ENCODE results near the gene MT1E.
"Not testable (repeated sequence)": the region's sequence is repeated elsewhere in the genome, so short reads cannot be mapped to it uniquely, and the experiment has no call there.

Gene MT1E

DNA sequence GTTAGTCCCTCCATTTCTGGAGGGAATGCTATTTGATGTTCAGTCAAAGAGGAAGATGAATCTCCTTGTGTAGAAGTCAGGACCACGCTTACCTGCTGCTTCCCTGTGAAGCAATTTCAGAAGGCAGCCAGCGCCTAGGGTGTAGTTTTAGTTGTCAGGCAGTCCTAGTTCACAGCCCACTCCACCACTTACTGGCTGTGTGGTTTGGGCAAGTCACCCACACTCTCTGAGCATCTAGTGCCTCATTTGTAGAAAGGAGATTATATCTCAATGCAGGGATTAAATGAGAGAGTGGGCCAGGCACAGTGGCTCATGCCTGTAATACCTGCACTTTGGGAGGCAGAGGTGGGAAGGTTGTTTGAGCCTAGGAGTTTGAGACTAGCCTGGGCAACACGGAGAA is 46.6 kb downstream of the MT1E start:
- DNase-seq (ENCODE audit: low read depth, low spot score), result not testable (repeated sequence)

GRCh38 chr16:56672761-56673536 is 47.4 kb downstream of the MT1E start:
- no peak for DNase-seq (ENCODE audit: low read depth, low spot score)

- DNase-seq (ENCODE audit: low read depth, low spot score), result no peak
These were observed 48.3 kb downstream of the MT1E start for GRCh38 chr16:56673921-56674320.

DNA sequence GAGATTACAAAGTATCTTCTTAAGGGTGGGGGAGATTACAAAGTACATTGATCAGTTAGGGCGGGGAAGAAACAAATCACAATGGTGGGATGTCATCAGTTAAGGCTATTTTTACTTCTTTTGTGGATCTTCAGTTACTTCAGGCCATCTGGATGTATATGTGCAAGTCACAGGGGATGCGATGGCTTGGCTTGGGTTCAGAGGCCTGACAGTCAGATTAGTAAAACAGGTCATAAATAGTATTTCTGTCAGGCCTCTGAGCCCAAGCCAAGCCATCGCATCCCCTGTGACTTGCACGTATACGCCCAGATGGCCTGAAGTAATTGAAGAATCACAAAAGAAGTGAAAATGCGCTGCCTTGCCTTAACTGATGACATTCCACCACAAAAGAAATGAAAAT is 49.0 kb downstream of the MT1E start:
- not testable (repeated sequence) for DNase-seq (ENCODE audit: low read depth, low spot score)

- DNase-seq (ENCODE audit: low read depth, low spot score), result no peak
These were observed 50.2 kb downstream of the MT1E start for GRCh38 chr16:56675685-56676210.
